ENCODE data around the gene TMEM119.

DNA sequence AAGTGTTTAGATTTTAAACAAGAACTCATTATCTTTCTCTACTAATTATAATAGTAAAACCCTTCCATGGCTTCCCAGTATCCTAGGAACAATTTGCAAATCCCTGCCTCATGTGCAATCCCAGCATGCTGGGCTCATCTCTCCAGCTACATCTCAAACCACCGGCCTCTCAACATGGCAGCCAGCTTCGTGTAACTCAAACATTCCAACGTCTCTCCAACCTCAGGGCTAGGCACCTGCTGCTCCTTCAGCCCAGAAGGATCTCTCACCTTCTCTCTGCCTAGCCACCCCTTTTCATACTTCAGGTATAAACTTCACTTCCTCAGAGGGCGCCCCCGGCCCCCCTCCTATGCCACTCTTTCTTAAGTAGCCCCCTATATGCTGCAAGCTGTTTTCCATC is 44.1 kb downstream of the TMEM119 start:
- no peak for TF ChIP-seq POLR2A (IDR thresholded peaks at IDR 0.05)
- TF ChIP-seq, protein P1, sequence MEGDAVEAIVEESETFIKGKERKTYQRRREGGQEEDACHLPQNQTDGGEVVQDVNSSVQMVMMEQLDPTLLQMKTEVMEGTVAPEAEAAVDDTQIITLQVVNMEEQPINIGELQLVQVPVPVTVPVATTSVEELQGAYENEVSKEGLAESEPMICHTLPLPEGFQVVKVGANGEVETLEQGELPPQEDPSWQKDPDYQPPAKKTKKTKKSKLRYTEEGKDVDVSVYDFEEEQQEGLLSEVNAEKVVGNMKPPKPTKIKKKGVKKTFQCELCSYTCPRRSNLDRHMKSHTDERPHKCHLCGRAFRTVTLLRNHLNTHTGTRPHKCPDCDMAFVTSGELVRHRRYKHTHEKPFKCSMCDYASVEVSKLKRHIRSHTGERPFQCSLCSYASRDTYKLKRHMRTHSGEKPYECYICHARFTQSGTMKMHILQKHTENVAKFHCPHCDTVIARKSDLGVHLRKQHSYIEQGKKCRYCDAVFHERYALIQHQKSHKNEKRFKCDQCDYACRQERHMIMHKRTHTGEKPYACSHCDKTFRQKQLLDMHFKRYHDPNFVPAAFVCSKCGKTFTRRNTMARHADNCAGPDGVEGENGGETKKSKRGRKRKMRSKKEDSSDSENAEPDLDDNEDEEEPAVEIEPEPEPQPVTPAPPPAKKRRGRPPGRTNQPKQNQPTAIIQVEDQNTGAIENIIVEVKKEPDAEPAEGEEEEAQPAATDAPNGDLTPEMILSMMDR (IDR thresholded peaks at IDR 0.05), result no peak

Measured in ovary (tissue), 3 donors.